Gastrocnemius medialis (tissue), 4 donors: ENCODE data around the gene TXLNA.

Experiments used
- POLR2A ChIP-seq, 2 donors: fragments of 450-650 bp; IDR thresholded peaks; one replicate each; pipeline ENCODE4 v1.6.1; 2017; ENCODE audit warnings: antibody characterized with exemption in 2 of 2, mild to moderate bottlenecking in 2 of 2, moderate library complexity in 2 of 2
- TF ChIP-seq, protein P1 (sequence below), 5 experiments: fragments of 450-650 bp in 3 of 5; fragments of 200-600 bp in 2 of 5; sonication (generic) in 2 of 5; IDR thresholded peaks in 4 of 5; conservative IDR thresholded peaks in 1 of 5; 1 replicate in 4 of 5; 2 replicates in 1 of 5; pipeline ENCODE4 v1.5.1; 2016 to 2019; ENCODE audit warnings: antibody characterized with exemption in 5 of 5, mild to moderate bottlenecking in 3 of 5, moderate library complexity in 3 of 5

DNA sequence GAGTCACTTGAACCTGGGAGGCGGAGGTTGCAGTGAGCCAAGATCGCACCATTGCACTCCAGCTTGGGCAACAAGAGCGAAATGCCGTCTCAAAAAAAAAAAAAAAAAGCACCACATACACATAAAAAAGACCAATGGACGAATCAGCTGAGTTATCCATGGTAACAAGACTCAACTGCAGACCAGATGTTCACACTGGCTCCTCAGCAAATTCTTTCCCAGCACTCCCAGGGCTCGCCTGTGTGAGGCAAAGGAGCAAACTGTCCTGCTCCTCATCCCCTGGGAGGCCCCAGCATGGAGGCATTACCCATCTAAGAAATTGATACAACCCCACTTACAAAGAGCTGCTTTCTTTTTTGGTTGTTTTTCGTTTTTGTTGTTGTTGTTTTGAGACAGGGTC lies 39.5 kb downstream of the TXLNA start:
- TF ChIP-seq, protein P1, sequence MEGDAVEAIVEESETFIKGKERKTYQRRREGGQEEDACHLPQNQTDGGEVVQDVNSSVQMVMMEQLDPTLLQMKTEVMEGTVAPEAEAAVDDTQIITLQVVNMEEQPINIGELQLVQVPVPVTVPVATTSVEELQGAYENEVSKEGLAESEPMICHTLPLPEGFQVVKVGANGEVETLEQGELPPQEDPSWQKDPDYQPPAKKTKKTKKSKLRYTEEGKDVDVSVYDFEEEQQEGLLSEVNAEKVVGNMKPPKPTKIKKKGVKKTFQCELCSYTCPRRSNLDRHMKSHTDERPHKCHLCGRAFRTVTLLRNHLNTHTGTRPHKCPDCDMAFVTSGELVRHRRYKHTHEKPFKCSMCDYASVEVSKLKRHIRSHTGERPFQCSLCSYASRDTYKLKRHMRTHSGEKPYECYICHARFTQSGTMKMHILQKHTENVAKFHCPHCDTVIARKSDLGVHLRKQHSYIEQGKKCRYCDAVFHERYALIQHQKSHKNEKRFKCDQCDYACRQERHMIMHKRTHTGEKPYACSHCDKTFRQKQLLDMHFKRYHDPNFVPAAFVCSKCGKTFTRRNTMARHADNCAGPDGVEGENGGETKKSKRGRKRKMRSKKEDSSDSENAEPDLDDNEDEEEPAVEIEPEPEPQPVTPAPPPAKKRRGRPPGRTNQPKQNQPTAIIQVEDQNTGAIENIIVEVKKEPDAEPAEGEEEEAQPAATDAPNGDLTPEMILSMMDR (IDR thresholded peaks at IDR 0.05 in 4 of 5, conservative IDR thresholded peaks at IDR 0.05 in 1 of 5): no peak
- no peak for TF ChIP-seq POLR2A (IDR thresholded peaks at IDR 0.05)
